Ovary (tissue), 3 donors: Measurements from ENCODE around the gene IGFL4.

ENCODE experiments used
- CTCF ChIP-seq, 3 donors: fragments of 450-650 bp in 2 of 3; fragments of 200-600 bp in 1 of 3; IDR thresholded peaks; one replicate each; pipeline versions ENCODE4 v1.5.1 to v1.8.0; 2016 to 2022; ENCODE audit warnings: antibody characterized with exemption in 3 of 3, mild to moderate bottlenecking in 1 of 3
- EP300 ChIP-seq: sonication (generic); formaldehyde crosslinking; IDR thresholded peaks from one replicate; pipeline ENCODE4 v1.6.1; 2017; ENCODE audit warnings: antibody characterized with exemption
- POLR2A ChIP-seq: fragments of 450-650 bp; IDR thresholded peaks from one replicate; pipeline ENCODE4 v1.6.1; 2017; ENCODE audit warnings: antibody characterized with exemption, mild to moderate bottlenecking, moderate library complexity
- donor health status: DM: no; HTN: no; CAD: no.

GRCh38 chr19:46019270-46019669 is 21.5 kb downstream of the IGFL4 start:
- no peak for TF ChIP-seq CTCF (IDR thresholded peaks at IDR 0.05)
- no peak for TF ChIP-seq POLR2A
- no peak for TF ChIP-seq EP300
